DMS153 treated with DMSO at 0.1 percent for 48 hours (cell line): ENCODE results near the gene FBXL16.

ENCODE experiments used
- DNase-seq: peaks from one replicate; lab custom pipeline; 2025; ENCODE audit not compliant: unreplicated experiment; lab: John Stamatoyannopoulos, UW

FBXL16 gene

DNA sequence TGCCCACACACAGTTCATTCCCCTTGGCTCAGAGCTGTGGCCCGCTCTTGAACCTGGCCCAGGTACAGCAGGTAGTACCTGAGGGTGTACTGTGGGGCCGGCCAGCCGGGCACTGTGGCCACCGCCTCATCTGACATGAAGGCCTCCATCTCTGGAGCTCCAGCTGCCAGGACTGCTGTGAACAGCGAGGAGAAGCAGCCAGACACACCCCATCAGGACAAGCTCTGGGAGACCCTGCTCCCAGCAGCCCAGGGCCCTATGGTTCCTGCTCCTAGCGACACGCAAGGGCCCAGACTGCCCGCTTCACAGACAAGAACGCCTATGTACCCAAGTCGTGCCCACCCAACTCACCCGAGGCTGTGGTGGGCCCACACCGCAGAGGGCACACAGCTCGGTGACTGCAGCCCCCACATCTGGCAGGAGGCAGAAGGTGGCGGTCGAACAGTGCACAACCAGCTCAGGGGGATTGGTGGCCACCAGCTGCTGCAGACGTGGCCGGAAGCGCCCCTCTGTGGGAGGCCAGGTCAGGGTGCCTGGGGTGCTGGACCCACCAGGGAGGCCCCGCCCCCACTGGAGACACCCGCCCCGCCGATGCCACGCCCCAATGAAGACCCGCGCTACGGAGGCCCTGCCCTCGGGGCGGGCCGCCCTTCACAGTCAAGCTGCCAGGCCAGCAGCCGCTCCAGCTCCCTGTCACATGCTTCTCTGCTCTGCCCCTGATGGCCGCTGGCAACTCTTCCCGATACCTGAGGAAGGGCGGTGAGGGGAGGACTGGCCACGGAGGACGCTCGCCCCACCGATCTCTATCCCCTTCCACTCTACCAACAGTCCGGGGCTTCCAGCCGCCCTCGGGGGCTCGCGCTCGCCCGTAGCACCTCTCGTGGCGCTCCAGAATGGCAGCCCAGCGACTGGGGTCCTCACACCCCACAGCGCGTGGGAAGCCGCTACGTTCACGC lies 26.5 kb downstream of the FBXL16 start:
- DNase-seq = peak; percentile 55

DNA sequence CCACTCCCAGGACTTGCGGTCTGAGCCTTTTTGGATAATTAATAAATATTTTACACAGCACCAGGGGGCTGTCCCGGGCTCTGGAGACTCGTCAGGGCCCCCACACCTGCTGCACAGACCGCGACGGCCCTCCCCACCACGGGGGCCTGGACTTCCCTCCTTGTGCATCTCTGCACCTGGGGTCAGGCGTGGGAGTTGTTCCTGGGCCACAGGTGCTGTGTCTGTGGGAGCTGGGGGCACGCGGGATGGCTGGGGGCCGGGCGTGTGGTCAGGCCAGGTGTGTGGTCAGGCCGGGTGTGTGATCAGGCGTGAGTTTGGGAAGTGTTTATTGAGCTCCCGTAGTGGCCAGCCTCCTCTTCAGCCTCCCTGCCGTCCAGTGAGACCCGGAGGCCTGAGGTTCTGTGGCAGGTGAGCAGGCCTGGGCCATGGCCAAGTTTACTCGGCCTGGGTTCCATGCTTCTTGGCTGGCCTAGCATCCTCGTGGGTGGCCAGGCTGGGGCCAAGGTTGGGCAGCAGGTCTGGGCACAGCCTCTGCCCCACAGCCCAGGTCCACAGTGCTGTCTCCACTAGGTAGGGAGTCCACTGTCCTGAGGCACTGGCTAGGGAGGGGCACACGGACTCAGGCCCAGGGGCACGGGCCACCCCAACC lies 27.3 kb downstream of the FBXL16 start:
- no peak for DNase-seq

DNA sequence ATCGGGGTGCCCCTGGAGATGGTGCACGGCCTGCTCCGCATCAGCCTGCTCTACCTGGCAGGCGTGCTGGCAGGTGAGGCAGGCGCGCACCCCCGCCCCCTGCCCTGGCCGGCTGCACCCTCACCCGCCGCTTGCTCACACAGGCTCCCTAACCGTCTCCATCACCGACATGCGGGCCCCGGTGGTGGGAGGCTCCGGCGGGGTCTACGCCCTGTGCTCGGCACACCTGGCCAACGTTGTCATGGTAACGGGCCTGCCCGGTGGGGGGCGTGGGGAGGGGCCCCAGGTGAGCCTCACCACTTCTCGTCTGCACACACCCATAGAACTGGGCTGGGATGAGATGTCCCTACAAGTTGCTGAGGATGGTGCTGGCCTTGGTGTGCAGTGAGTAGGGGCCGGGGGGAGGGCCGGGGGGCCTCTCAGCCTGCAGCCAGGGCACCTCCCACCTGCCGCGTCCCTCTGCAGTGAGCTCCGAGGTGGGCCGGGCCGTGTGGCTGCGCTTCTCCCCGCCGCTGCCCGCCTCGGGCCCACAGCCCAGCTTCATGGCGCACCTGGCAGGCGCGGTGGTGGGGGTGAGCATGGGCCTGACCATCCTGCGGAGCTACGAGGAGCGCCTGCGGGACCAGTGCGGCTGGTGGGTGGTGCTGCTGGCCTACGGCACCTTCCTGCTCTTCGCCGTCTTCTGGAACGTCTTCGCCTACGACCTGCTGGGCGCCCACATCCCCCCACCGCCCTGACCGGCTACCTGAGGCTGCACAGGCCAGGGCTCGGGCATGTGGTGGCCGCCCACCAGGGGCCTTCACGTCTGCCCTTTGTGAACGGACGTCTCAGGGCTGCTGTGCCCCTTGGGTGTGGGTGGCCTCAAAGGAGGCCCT lies 28.0 kb downstream of the FBXL16 start:
- no peak for DNase-seq

DNA sequence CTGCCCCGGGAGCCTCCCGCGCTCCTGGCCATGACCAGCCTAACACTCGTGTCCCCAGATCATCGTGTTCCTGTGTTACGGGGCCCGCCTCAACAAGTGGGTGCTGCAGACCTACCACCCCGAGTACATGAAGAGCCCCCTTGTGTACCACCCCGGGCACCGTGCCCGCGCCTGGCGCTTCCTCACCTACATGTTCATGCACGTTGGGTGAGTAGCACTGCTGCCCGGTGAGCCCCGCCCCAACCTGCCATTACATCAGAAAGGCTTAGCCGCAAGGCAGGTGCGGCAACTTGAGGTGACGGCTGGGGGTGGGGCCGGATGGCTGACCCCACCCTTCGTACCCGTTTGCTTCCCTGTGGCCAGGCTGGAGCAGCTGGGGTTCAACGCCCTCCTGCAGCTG lies 28.7 kb downstream of the FBXL16 start:
- DNase-seq = peak; percentile 77

DNA sequence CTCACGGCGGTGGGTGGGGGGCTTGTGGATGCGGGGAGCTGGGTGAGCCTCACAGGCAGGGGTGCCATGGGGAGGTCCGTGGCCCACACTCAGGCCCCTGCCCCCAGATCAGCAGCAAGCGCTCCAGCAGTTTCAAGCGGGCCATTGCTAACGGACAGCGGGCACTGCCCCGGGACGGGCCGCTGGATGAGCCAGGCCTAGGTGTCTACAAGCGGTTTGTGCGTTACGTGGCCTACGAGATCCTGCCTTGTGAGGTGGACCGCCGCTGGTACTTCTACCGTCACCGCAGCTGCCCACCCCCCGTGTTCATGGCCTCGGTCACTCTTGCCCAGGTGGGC lies 29.1 kb downstream of the FBXL16 start:
- DNase-seq = no peak

DNA sequence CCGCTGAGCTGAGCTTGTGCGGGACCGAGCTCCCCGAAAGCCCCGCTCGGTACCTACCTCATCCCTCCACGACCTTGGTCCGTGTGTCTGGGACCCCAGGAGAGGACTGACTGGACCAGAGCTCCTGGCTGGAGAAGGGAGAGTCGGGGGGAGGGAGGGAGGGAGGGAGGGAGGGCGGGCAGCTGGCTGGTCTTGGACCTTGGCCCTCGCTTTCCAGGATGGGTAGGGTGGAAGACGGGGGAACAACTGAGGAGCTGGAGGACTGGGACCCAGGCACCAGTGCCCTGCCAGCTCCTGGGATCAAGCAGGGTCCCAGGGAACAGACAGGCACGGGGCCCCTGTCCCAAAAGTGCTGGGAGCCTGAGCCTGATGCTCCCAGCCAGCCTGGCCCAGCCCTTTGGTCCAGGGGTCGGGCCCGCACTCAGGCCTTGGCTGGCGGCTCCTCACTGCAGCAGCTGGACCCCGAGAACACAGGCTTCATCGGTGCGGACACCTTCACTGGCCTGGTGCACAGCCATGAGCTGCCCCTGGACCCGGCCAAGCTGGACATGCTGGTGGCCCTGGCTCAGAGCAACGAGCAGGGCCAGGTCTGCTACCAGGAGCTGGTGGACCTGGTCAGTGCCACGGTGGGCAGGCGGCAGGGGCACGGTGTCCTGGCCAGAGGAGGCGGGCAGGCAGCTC lies 29.6 kb downstream of the FBXL16 start:
- no peak for DNase-seq

DNA sequence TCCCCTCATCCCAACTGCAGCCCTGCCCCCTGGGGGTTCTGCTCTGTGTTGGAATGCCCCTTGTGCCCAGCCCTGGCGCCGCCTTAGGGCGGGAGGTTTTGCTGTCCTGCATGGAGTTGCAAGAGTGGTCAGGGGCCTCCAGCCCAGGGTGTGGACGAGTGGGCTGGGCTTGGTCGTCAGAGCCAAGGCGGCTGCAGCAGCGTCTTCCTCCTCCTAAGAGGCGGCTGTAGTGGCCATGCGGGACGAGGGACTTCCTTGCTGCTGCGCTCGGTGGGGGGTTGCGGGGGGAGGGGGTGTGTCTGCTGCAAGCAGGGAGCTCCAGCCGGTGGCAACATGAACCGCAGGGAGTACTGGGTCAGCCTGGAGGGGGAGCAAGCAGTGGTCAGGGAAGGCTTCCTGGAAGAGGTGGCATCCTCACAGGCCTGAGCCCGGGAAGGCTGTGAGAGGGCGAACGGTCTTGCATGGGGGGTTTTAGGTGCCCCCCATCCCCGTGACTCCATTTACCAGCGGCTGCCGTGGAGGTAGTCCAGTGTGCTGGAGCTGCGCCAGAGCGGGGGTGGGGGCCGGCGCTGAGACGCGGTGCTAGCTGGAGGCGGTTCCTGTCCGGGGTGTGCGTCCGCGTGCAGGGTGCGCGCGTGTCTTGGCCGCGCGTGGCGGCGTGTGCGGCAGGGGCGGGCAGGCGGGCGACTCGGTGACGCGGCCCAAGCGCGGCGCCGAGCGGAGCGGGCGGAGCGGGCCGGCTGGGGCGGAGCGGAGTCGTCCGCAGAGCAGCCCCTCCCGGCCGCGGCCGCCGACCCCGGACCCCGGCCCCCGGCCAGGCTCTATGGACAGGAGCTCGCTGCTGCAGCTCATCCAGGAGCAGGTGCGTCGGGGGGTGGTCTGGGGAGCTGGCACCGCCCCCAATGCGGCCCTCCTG lies 30.4 kb downstream of the FBXL16 start, which contains the start of gene RHBDL1:
Gene RHBDL1 (plus strand): TSS at position 704 of the 916 bp plus-strand sequence. CDS start 120 bp downstream, at position 824.
- no peak for DNase-seq

DNA sequence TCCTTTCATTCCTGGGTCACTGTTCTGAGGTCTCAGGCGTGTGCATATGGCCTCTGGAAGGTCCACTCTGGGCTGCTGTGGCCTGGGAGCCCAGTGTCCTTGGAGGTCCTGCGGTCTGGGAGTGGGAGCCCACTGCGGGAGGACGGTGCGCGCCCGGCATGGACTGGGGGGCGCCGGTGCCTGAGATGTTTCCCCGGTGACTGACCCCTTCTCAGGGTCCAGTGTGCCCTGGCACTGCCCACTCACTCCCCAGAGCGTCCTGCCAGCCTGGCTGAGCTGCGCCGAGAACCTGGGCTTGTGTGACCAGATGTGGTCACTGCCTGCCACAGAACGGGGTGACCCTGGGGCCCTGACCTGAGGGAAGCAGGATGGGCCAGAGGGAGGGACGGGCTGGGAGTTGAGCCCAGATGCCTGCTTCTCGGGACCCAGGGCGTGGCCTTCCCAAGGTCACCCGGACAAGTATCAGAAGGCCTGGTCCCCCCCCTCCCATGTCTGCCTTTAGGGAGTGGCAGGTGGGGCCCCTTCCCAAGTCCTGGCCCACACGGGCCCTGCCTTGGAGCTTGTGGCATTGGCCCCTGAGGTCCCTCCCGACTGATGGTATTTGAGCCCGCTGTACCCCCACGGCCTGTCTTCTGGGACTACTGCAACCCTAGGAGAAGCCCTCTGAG lies 31.3 kb downstream of the FBXL16 start:
- no peak for DNase-seq

DNA sequence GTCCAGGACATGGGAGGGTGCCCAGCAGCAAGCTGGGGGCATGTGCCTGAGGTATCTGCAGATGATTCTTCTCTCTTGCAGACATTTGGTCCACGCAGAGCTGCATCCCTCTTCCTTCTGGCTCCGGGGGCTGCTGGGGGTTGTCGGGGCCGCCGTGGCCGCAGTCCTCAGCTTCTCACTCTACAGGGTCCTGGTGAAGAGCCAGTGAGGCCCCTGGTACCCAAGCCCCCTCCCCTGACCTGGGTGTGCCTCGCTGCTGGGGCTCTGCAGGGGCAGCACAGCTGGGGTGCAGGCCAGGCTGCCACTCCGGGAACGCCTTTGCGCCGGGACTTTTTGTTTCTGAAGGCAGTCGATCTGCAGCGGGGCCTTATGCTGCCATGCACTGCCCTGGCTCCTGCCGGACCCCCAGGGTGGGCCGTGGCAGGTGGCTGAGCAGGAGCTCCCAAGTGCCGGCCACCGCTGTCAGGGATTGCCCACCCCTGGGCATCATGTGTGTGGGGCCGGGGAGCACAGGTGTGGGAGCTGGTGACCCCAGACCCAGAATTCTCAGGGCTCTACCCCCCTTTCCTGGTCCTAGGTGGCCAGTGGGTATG lies 32.1 kb downstream of the FBXL16 start:
- DNase-seq = no peak

DNA sequence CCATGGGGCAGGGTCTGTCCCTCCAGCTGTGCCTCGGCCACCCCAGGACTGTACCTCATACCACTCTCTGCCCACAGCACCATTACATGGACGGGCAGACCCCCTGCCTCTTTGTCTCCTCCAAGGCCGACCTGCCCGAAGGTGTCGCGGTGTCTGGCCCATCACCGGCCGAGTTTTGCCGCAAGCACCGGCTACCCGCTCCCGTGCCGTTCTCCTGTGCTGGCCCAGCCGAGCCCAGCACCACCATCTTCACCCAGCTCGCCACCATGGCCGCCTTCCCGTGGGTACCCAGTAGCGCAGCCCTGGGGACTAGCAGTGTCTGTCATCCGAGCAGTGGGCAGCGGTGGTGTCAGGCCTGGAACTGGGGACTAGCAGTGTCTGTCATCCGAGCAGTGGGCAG lies 32.8 kb downstream of the FBXL16 start:
- DNase-seq = no peak

DNA sequence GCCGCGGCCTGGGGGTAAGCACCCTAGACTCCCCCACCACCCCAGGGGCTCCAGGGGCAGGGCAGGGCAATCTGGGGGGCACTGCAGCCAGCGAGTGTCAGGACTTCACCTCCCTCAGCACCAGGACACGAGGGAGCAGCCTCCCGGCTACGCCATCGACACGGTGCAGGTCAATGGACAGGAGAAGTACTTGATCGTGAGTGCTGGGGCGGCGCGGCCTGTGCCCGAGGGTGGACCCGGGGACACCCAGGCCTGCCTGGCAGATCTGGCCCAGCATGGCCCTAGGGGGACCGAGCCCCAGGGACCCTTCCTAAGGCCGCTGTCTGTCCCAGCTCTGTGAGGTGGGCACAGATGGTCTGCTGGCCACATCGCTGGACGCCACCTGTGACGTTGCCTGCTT lies 33.2 kb downstream of the FBXL16 start:
- DNase-seq = no peak

DNA sequence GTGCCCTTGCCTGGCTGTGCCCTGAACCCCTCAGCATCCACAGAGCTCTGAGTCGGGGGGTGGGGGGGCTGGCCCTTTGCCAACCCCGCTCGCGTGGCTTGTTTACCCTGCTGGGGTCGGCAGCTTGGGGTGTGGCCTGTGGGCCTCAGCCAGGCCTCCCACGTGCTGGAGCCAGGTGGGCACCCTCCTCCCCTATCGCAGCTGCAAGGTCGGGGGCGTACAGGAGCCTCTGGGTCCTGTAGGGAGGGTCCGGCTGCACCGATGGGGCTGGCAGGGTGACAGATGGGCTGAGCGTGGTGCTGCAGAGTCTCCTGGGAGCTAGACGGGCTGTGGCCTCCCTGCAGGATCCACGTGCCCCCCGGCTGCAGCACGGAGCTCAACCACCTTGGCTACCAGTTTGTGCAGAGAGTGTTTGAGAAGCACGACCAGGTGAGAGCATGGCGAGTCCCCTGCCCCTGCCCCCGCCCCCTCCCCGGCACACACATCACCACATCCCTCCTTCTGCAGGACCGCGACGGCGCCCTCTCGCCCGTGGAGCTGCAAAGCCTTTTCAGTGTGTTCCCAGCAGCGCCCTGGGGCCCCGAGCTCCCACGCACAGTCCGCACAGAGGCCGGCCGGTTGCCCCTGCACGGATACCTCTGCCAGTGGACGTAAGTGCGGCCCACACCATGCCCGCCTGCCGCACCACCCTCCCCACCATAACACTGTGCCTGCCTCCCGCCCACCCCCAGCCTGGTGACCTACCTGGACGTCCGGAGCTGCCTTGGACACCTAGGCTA lies 34.1 kb downstream of the FBXL16 start:
- DNase-seq = no peak

DNA sequence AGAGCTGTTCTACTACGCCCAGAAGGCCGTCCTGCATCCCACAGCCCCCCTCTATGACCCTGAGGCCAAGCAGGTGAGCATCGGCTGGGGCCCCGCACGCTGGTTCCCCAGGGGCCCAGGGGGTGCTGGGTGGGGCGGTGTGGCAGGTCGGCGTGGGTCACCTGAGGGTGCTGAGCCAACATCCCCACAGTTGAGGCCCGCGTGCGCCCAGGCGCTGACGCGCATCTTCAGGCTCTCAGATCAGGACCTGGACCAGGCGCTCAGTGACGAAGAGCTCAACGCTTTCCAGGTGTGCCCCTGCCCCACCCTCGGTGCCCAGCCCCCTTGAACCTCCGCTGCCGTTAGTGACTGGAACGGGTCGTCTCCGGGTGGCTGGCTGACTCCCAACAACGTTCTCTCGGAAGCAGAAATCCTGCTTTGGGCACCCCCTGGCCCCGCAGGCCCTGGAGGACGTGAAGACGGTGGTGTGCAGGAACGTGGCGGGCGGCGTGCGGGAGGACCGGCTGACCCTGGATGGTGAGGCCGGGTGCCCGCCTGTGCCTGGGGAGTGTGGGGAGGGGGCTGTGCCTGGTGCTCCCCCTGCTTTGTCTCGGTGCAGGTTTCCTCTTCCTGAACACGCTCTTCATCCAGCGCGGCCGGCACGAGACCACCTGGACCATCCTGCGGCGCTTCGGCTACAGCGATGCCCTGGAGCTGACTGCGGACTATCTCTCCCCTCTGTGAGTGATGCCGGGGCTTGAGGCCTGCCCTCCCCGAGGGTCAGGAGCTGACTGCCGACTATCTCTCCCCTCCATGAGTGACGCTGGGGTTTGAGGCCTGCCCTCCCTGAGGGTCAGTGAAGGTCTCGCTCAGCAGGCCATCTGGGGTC lies 34.9 kb downstream of the FBXL16 start:
- no peak for DNase-seq

DNA sequence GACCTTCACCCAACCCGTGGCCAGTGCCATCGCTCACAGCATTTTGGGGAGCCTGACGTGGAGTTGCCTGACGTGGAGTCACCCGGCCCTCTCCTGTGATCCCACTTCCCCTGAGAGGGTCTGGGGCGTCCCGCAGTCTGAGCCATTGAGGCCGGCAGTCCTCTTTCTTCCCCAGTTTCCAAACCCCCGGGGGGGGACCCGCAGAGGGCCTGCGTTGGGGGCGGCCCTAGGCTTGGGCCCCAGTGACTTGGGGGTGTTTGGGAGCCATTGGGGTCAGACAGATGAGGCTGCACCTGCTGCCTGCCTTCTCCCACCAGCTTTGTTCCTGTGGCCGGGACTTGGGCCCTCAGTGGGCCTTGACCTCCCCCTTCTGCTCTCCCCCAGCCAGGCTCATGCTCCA lies 35.9 kb downstream of the FBXL16 start:
- DNase-seq = no peak

DNA sequence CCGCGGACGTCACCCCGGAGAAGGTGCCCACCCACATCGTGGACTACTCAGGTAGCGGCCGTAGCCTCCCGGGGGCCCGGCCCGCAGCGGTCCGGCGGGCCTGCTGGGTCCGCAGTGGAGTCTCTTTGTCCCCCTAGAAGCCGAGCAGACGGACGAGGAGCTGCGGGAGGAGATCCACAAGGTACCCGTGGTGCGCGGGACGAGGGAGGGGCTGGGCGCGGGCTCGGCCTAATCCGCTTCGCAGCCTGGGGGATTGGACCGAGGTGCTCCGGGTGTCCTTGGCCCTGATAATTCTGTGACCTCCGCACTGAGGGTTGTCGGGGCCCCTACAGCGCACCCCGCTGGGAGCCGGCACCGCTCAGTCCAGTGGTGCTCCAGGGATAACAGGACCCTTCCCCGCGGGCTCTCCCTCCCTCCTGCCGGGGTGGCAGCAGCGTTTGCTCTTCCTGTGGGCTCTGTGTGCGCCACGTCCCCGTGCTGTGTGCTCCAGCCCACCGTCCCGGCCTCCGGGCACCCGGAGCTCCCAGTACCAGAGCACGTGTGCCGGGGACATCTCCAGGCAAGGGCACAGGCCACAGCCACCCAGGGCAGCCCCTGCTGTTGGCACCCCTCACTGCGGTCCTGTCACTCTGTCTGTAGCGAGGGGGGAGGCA lies 37.0 kb downstream of the FBXL16 start:
- DNase-seq = no peak

DNA sequence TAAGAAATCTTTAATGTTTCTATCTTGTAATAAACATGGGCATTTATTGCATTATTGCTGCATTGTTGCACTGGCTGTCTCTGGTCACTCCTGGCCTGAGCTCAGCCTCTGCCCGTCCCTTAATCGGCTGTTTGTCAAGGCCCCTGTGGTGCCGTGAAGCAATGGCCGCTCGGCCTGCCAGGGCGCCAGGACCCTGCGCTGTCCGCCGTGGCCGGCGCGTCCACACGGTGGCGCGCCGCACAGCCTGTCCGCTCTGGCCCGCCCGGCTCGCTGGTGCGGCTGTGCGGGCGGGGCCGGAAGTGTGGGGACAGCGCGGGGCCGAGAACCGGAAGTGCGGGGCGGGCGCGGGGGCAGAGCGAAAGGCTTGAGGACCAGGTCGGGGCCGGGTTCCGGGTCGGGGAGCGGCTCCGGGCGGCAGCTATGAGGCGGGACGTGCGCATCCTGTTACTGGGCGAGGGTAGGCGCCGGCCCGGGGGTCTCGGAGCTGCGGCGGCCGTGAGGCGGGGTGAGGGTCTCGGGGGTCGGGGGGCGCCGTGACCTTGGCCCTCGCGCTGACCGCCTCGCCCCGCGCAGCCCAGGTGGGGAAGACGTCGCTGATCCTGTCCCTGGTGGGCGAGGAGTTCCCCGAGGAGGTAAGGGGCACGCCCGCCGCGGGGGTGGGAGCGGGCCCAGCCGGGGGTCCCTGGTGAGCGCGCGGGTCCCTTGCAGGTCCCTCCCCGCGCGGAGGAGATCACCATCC lies 37.7 kb downstream of the FBXL16 start, which contains the start of gene RHOT2:
Gene RHOT2 (plus strand): TSS at position 353 of the 739 bp plus-strand sequence. CDS start 68 bp downstream, at position 421.
- peak; percentile 71 for DNase-seq
